ENCODE data around the gene FAM78B.

Gene FAM78B

GRCh38 chr1:166116026-166116425 is 50.8 kb downstream of the FAM78B start:
- no peak for DNase-seq

GRCh38 chr1:166114419-166114818 is 52.4 kb downstream of the FAM78B start:
- DNase-seq = no peak

- DNase-seq = no peak
These were observed 53.2 kb downstream of the FAM78B start for GRCh38 chr1:166113630-166114029.

GRCh38 chr1:166113031-166113430 is 53.8 kb downstream of the FAM78B start:
- no peak for DNase-seq

- DNase-seq = no peak
These were observed 54.4 kb downstream of the FAM78B start for GRCh38 chr1:166112425-166112824.

GRCh38 chr1:166111430-166111829 is 55.4 kb downstream of the FAM78B start:
- no peak for DNase-seq

- no peak for DNase-seq
These were observed 76.6 kb downstream of the FAM78B start for GRCh38 chr1:166090244-166090643.

GRCh38 chr1:166089804-166090203 is 77.0 kb downstream of the FAM78B start:
- DNase-seq = no peak

GRCh38 chr1:166088572-166088955 is 78.2 kb downstream of the FAM78B start:
- no peak for DNase-seq

GRCh38 chr1:166087734-166088571 is 78.8 kb downstream of the FAM78B start:
- DNase-seq = no peak

- no peak for DNase-seq
These were observed 80.5 kb downstream of the FAM78B start for GRCh38 chr1:166086113-166086883.

- no peak for DNase-seq
These were observed 82.2 kb downstream of the FAM78B start for GRCh38 chr1:166084613-166085012.

- DNase-seq = no peak
These were observed 82.9 kb downstream of the FAM78B start for GRCh38 chr1:166083887-166084286.

GRCh38 chr1:166082601-166083000 is 84.2 kb downstream of the FAM78B start:
- DNase-seq = no peak

- DNase-seq = no peak
These were observed 85.6 kb downstream of the FAM78B start for GRCh38 chr1:166080967-166081870.

- no peak for DNase-seq
These were observed 86.4 kb downstream of the FAM78B start for GRCh38 chr1:166080277-166080966.

GRCh38 chr1:166079276-166079675 is 87.5 kb downstream of the FAM78B start:
- DNase-seq = no peak

- DNase-seq = no peak
These were observed 93.3 kb downstream of the FAM78B start for GRCh38 chr1:166073489-166073888.

- DNase-seq = no peak
These were observed 97.4 kb downstream of the FAM78B start for GRCh38 chr1:166069390-166069789.

GRCh38 chr1:166066107-166066506 is 100.7 kb downstream of the FAM78B start:
- DNase-seq = no peak

GRCh38 chr1:166064951-166065350 is 101.8 kb downstream of the FAM78B start:
- DNase-seq = no peak

GRCh38 chr1:166064313-166064926 is 102.4 kb downstream of the FAM78B start:
- no peak for DNase-seq
